ENCODE results near the gene PRR15. TPM values are rescaled to one million over a fixed set of nuclear protein-coding genes. Genes with fewer than 3 reads are reported as not detected.
"Not testable (repeated sequence)": the region's sequence is repeated elsewhere in the genome, so short reads cannot be mapped to it uniquely, and the experiment has no call there.

The PRR15 gene
- 0.41 TPM for total RNA-seq

DNA sequence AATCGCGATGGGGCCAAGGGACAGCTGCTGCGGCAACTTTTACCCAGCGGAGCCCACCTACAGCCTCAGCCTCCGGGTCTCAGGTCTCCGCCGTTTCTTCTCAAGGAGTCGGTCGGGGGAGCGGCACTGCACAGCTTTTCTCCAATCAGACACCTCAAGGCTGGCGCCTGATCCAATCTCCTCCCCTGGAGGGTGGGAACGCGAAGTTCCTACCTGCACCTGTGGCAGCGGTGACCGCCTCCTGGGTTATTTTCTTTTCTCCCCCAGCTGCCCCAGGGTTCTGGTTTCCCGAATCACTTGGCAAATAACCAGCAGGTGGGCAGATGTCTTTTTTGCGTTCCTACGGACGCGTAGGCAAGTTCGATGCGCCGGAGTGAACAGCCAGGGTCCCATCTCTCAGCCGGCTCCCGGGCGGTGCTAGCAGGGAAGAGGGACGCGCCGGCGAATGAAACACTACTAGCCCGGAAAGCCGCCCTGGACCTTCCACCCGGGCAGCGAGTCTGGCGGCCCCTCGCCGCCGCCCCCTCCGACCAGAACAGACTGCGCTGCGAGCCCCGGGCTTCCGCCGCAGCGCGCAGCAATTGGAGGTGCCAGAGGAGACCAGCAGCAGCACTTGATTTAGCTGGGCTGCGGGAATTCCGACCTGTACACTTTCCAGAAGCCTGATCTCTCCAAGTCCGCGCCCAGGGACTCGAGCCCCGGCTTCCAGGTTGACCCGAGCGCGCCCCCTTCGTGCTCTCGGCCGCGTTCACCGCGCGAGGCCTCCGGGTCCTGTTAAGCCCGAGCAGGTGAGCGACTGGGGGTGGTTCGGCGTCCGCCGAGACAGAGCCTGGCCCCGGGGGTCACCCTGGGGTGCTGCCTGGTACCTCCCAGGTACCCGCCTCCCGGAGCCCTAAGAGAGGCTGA, at the start of gene PRR15:
Gene PRR15, plus strand, starts transcription at position 246 of the 906 bp plus-strand sequence. CDS start 2,495 bp downstream, outside the sequence.
- DNase-seq (ENCODE audit: low spot score in 2 of 2) (peak in 1 of 2 donors; percentile 49), FAIRE-seq (no peak)

- DNase-seq (ENCODE audit: low spot score in 2 of 2) (no peak), FAIRE-seq (no peak)
Measured at GRCh38 chr7:29516491-29516890, 47.1 kb upstream of the PRR15 start.

- FAIRE-seq (no peak), DNase-seq (ENCODE audit: low spot score in 2 of 2) (no peak)
Measured at GRCh38 chr7:29518616-29519015, 45.0 kb upstream of the PRR15 start.

DNA sequence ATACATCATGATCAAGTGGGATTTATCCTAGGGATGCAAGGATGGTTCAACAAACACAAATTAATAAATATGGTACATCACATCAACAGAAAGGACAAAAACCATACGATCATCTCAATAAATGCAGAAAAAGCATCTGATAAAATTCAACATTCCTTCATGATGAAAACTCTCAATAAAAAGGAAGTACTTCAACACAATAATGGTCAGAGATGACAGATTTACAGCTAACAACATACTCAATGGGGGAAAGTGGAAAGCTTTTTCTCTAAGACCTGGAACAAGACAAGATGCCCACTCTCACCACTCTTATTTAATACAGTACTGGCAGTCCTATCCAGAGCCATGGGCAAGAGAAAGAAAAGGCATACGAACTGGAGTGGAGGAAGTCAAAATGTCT, 39.9 kb upstream of the PRR15 start:
- DNase-seq (ENCODE audit: low spot score in 2 of 2) (no peak), FAIRE-seq (no peak)

DNA sequence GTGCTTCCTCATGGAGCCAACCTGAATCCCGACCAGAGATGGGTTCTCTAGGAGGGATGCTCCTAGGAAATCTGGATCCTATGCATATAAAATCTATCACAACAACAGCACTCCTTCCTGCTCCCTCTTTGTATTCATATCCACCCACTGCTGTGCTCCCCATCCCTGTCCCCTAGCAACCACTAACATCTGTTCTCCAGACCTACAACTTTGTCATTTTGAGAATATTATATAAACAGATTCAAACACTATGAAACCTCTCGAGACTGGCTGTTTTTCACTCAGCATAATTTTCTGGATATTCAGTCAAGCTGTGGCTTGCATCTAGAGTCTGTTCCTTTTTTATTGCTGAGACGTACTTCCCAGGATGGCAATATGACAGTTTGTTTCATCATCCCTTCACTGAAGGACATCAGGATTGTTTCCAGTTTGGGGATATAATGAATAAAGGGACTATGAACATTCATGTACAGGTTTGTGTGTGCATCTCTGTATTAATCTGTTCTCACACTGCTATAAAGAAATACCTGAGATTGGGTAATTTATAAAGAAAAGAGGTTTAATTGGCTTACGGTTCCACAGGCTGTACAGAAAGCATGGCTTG, 36.0 kb upstream of the PRR15 start:
- no peak for FAIRE-seq

GRCh38 chr7:29528526-29528925, 35.1 kb upstream of the PRR15 start:
- not testable (repeated sequence) for FAIRE-seq; DNase-seq (ENCODE audit: low spot score in 2 of 2)

More for the DNA sequence above, 36.0 kb upstream of the PRR15 start:
- DNase-seq (ENCODE audit: low spot score in 2 of 2): no peak

DNA sequence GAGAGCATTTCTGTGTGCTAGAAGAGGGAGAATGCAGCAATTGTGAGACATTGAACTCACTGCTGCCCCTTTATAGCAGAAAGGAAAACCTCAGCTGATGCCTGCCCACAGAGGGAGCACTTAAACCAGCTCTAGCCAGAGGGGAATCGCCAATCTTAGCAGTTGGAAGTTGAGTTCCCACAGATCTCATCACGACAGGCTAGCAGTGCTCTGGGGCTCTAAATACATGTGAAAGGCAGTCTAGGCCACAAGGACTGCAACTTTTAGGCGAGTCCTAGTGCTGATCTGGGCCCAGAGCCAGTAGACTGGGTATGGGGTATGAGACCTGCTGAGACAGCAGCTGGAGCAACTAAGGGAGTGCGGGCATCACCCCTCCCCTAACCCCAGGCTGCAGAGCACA, 25.2 kb upstream of the PRR15 start:
- no peak for DNase-seq (ENCODE audit: low spot score in 2 of 2)

DNA sequence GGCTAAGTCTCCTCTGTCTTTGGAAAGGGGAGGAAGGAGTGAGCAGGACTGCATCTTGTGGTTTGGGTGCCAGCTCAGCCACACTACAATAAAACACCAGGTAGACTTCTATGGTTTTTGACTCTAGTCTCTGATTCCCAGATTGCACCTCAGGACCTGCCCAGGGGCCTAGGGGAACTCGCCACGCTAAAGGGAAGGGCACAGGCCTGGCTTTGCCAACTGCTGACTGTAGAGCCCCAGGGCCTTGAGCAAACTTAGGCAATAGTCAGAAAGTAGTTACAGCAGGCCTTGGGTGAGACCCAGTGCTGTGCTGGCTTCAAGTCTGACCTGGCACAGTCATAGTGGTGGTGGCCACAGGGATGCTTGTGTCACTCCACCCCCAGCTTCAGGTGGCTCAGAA, 24.2 kb upstream of the PRR15 start:
- FAIRE-seq (no peak), DNase-seq (ENCODE audit: low spot score in 2 of 2) (no peak)

More for the DNA sequence above, 25.2 kb upstream of the PRR15 start:
- FAIRE-seq: no peak

- FAIRE-seq (no peak), DNase-seq (ENCODE audit: low spot score in 2 of 2) (no peak)
Measured at GRCh38 chr7:29547421-29547820, 16.2 kb upstream of the PRR15 start.

DNA sequence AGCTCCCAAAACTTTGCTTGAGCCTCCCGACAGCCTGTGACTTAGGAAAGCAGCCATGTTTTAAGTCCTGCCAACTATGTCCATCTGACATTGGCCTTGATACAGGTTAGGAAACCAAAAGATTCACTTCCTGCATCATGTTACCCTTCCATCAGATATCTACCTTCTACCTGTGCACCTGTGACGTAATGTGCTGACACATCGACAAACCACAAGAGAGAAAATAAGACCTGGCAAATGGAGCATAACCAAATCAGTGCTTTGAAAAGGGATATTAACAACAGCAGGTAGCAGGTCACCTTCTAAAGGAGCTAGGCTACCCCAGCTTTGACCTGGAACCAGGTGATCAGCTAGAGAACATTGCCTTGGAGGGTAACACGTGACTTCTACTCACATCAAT, 14.8 kb upstream of the PRR15 start:
- no peak for FAIRE-seq
- DNase-seq (ENCODE audit: low spot score in 2 of 2): no peak

DNA sequence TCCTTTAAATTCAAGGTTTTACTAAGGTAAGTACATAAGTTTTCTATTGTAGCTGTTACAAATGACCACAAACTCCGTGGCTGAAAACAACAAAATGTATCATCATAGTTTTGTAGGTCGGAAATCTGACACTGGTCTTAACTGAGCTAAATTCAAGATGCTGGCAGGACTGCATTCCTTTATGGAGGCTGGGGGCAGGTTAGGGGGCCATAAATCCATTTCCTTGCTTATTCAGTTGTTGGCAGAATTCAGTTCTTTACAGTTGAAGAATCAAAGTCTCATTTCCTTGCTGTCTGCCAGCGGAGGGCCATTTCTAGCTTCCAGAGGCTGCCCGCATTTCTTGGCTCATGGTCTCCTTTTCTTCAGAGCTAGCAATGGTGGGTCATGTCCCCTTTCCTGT, 11.2 kb upstream of the PRR15 start:
- no peak for DNase-seq (ENCODE audit: low spot score in 2 of 2)
- no peak for FAIRE-seq

DNA sequence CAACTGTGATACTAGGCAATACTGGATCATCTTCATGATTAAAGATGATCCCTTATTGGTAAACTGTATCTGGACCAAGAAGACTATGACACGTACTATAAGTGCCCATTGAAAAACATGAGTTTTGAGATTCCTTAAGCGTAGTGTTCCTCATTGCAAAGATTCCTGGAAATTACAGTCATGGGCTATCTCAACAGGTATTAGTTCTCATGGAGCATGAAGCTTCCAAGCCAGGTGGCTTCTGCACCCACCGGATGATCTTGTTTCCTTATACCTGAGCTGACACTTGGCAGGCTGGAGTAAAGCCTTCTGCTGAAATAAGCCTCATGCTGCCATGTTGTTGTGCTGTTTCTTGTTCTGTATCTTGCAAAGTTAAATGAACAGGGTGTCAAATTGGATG, 8.6 kb upstream of the PRR15 start:
- no peak for FAIRE-seq

DNA sequence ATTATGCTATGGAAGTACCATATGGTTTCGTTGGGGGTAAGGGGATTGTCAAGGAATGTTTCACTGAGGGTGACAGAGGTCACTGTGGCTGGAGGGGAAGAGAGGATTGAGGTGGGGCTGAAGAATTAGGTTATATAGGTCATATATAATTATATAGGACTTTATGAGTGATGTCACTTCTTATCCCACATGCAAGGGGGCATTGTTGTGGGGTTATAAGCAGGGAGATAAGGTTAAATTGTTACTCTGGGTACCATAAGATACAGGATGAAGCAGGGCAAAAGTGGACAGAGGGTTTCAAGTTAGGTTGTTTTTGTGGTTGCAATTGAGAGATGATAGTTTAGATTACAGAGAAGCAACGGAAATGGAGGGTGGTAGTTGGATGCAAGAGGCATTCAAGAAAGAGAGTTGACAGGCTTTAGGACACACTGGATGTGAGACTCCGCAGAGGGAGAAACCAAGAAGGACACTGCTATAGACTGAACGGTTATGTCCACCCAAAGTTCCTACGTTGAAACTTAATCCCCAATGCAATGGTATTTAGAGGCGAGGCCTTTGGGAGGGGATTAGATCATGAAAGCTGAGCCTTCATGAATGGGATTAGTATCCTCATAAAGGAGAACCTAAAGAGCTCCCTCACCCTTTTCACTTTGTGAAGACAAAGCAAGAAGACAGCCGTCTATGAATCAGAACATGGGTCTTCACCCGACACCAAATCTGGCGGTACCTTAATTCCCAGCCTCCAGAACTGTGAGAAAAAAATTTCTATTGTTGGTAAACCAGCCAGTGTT, 7.0 kb upstream of the PRR15 start:
- no peak for FAIRE-seq

More for the DNA sequence above, 8.6 kb upstream of the PRR15 start:
- DNase-seq (ENCODE audit: low spot score in 2 of 2): no peak

GRCh38 chr7:29557954-29558353, 5.7 kb upstream of the PRR15 start:
- FAIRE-seq (no peak), DNase-seq (ENCODE audit: low spot score in 2 of 2) (no peak)

More for the DNA sequence above, 7.0 kb upstream of the PRR15 start:
- no peak for DNase-seq (ENCODE audit: low spot score in 2 of 2)

DNA sequence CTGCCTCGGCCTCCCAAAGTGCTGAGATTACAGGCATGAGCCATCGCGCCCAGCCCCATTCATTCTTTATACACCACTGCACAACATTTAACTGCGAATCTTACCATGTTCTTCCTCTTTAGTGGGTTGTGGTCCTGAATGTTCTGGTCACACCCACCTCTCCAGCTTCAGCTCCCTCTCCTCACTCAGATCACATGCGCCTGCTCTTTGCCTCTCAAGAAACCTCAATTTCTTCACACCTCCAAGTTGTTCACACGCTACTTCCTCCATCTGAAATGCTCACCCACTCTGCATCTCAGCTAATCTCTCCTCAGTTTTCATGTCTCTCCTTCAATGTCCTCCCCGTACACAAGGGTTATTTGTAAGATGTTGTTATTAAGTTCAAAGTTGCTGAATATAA, 2.4 kb upstream of the PRR15 start:
- FAIRE-seq: no peak
- DNase-seq (ENCODE audit: low spot score in 2 of 2): no peak

GRCh38 chr7:29562307-29562706, 1.3 kb upstream of the PRR15 start:
- DNase-seq (ENCODE audit: low spot score in 2 of 2): no peak
- no peak for FAIRE-seq

DNA sequence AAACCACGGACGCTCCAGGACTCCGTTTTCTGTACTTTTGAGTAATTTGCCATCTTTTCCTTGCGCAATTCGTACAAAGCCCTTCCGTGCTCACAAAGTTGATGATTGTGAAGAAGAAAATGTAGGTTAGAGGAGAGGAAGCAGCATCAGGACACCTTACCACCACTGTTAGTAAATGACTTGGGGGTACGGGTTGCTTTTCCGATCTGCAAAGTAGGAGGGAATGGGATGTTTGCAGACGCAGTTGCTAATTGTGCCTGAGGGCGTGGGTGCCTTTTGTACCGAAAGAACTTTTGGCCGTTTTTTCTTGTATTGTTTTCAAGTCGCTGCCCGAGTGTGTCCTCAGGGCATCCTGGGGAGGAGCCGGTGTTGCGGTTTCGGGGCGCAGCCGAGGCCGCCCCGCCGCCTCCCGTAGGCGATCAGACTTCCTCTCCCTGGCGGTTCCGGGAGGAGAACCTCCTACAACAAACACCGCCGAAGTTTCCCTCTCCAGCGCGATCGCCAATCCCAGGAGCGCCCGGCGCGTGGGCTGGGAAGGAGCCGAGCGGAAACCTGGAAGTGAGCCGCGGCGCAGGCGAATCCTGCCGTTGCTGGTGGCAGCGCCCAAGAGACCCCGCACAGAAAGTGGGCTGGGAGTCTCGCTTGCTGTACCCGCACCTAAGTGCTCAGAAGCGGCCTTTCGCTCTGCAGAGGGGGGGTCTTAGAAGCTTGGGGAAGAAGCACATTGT, 1.0 kb downstream of the PRR15 start:
- FAIRE-seq (no peak), DNase-seq (ENCODE audit: low spot score in 2 of 2) (peak; percentile 51 to 55)

DNA sequence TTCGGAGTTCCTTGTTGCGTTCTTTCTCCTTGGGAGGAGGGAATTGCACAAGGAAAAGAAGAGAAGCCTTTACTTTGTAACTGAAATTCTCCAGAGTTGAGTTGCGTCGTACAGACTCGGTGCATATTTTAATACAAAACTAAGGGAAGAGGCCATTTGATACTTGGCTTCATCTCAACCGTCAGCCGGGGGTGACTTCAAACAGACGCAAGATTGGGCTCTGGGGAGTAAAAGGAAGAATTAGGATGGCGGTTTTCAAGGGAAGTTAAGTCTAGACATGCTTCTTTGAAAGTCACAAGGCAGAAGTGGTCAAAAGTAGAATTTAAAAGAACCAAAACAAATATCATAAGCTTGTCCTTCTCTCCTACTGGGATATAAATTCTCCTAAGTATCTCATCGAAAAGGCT, 1.6 kb downstream of the PRR15 start:
- no peak for FAIRE-seq
- DNase-seq (ENCODE audit: low spot score in 2 of 2): no peak

DNA sequence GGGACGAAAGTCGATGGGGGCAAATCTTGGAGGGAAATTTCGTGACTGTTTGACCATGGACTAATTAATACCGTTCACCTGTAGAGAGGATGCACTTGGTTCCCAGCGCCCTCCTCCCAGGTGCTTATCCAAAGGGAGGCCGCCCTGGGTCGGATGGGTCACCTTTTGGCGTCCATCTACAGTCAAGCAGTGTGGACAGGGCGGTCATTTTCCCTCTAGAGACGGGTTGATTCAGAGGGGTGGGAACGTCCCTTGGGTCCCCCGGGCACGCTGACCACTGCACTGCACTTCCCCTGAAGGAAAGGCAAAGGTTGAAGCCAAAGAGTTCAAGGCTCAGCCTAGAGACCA, 2.0 kb downstream of the PRR15 start:
- no peak for FAIRE-seq
- no peak for DNase-seq (ENCODE audit: low spot score in 2 of 2)

GRCh38 chr7:29565982-29566746, 2.5 kb downstream of the PRR15 start:
- FAIRE-seq (no peak), DNase-seq (ENCODE audit: low spot score in 2 of 2) (peak in 1 of 2 donors; percentile 36)
